ENCODE measurements around the gene CGRRF1.

DNA sequence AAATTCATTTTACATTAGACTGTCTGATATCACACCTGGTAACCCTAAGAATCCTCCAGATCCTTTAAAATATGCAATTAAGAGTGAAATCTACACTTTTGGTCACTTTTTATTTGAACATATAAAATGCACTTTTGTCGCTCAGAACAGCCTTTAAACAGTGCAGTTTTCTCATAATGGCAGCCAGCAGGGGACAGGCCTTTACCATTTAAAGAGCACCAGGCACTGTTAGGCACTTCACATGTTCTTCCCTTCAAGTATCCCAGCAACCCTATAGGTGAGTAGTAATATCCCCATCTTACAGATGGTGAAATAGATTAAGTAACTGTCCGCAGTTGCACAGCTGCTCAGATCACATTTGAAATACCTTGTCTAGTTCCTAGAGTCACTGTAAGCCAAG, 45.9 kb downstream of the CGRRF1 start:
- no peak for TF ChIP-seq CTCF (IDR thresholded peaks at IDR 0.05)
- TF ChIP-seq POLR2A (IDR thresholded peaks at IDR 0.05) = no peak
- no peak for TF ChIP-seq EP300 (IDR thresholded peaks at IDR 0.05)

Measured in ovary (tissue), 3 donors.